ENCODE measurements around the gene OST4.
A peak's percentile ranks its signal among the peaks of the same experiment; 100 is the strongest.

OST4 gene

GRCh38 chr2:27050281-27050995 lies 21.0 kb downstream of the OST4 start:
- peak; percentile 95 for TF ChIP-seq TEAD4 (IDR thresholded peaks at IDR 0.05)
- TF ChIP-seq EGR1 (IDR thresholded peaks at IDR 0.05): peak; percentile 62; the same call in 1 of the 2 replicates
- no peak; the same call in 1 of the 2 replicates for TF ChIP-seq TCF12 (IDR thresholded peaks at IDR 0.05; ENCODE audit: low read depth)
- no peak for TF ChIP-seq EP300 (IDR thresholded peaks at IDR 0.05; ENCODE audit: borderline replicate concordance)
- TF ChIP-seq CREB1 (IDR thresholded peaks at IDR 0.05; ENCODE audit: low read depth): no peak
- TF ChIP-seq FOXM1 (IDR thresholded peaks at IDR 0.05; ENCODE audit: borderline replicate concordance, low read depth): no peak
- peak; percentile 16; the same call in 1 of the 2 replicates for TF ChIP-seq NFIC (IDR thresholded peaks at IDR 0.05)
- 0 out of 2 replicates have a peak, but pooled peaks have one; percentile 8 for TF ChIP-seq TAF1 (IDR thresholded peaks at IDR 0.05; ENCODE audit: low read depth)
- TF ChIP-seq MAX (IDR thresholded peaks at IDR 0.05): 0 out of 2 replicates have a peak, but pooled peaks have one; percentile 22
- peak; percentile 66 for TF ChIP-seq ZBTB7A (IDR thresholded peaks at IDR 0.05; ENCODE audit: low read depth)
- no peak for TF ChIP-seq REST (IDR thresholded peaks at IDR 0.05; ENCODE audit: low read depth)
- TF ChIP-seq YY1 (IDR thresholded peaks at IDR 0.05; ENCODE audit: low read depth): peak; percentile 80
- TF ChIP-seq CEBPB (IDR thresholded peaks at IDR 0.05): 0 out of 2 replicates have a peak, but pooled peaks have one; percentile 61
- TF ChIP-seq RAD21 (IDR thresholded peaks at IDR 0.05; ENCODE audit: low read depth): no peak
- TF ChIP-seq USF1 (IDR thresholded peaks at IDR 0.05): no peak

GRCh38 chr2:27049422-27050280 lies 21.8 kb downstream of the OST4 start:
- TF ChIP-seq TCF12 (IDR thresholded peaks at IDR 0.05; ENCODE audit: low read depth): no peak
- 0 out of 2 replicates have a peak, but pooled peaks have one; percentile 20 for TF ChIP-seq USF1 (IDR thresholded peaks at IDR 0.05)
- 0 out of 2 replicates have a peak, but pooled peaks have one; percentile 4 for TF ChIP-seq MAX (IDR thresholded peaks at IDR 0.05)
- TF ChIP-seq FOXM1 (IDR thresholded peaks at IDR 0.05; ENCODE audit: borderline replicate concordance, low read depth): no peak

- TF ChIP-seq TAF1 (IDR thresholded peaks at IDR 0.05; ENCODE audit: low read depth): no peak
- no peak for TF ChIP-seq CREB1 (IDR thresholded peaks at IDR 0.05; ENCODE audit: low read depth)
- TF ChIP-seq ZBTB7A (IDR thresholded peaks at IDR 0.05; ENCODE audit: low read depth): no peak
- TF ChIP-seq TEAD4 (IDR thresholded peaks at IDR 0.05): no peak
- TF ChIP-seq CEBPB (IDR thresholded peaks at IDR 0.05): no peak
- TF ChIP-seq EGR1 (IDR thresholded peaks at IDR 0.05): no peak
- no peak for TF ChIP-seq MAX (IDR thresholded peaks at IDR 0.05)
- no peak for TF ChIP-seq NFIC (IDR thresholded peaks at IDR 0.05)
- no peak for TF ChIP-seq REST (IDR thresholded peaks at IDR 0.05; ENCODE audit: low read depth)
- TF ChIP-seq TCF12 (IDR thresholded peaks at IDR 0.05; ENCODE audit: low read depth): no peak
- TF ChIP-seq USF1 (IDR thresholded peaks at IDR 0.05): no peak
- no peak for TF ChIP-seq EP300 (IDR thresholded peaks at IDR 0.05; ENCODE audit: borderline replicate concordance)
- TF ChIP-seq RAD21 (IDR thresholded peaks at IDR 0.05; ENCODE audit: low read depth): no peak
- TF ChIP-seq YY1 (IDR thresholded peaks at IDR 0.05; ENCODE audit: low read depth): no peak
- TF ChIP-seq FOXM1 (IDR thresholded peaks at IDR 0.05; ENCODE audit: borderline replicate concordance, low read depth): no peak
Observed at GRCh38 chr2:27042985-27043634, 28.3 kb downstream of the OST4 start.

GRCh38 chr2:27042159-27042661 lies 29.2 kb downstream of the OST4 start:
- TF ChIP-seq NFIC (IDR thresholded peaks at IDR 0.05): 0 out of 2 replicates have a peak, but pooled peaks have one; percentile 18
- TF ChIP-seq FOXM1 (IDR thresholded peaks at IDR 0.05; ENCODE audit: borderline replicate concordance, low read depth): no peak
